ENCODE measurements around the gene MAPK14. TPM values are rescaled to one million over a fixed set of nuclear protein-coding genes. Genes with fewer than 3 reads are reported as not detected.

MAPK14 gene
- total RNA-seq, 1 donor from 2014 or later: 38.4 TPM

- FAIRE-seq (peak; percentile 13), DNase-seq (ENCODE audit: low read depth) (no peak)
- TF ChIP-seq, protein P1, sequence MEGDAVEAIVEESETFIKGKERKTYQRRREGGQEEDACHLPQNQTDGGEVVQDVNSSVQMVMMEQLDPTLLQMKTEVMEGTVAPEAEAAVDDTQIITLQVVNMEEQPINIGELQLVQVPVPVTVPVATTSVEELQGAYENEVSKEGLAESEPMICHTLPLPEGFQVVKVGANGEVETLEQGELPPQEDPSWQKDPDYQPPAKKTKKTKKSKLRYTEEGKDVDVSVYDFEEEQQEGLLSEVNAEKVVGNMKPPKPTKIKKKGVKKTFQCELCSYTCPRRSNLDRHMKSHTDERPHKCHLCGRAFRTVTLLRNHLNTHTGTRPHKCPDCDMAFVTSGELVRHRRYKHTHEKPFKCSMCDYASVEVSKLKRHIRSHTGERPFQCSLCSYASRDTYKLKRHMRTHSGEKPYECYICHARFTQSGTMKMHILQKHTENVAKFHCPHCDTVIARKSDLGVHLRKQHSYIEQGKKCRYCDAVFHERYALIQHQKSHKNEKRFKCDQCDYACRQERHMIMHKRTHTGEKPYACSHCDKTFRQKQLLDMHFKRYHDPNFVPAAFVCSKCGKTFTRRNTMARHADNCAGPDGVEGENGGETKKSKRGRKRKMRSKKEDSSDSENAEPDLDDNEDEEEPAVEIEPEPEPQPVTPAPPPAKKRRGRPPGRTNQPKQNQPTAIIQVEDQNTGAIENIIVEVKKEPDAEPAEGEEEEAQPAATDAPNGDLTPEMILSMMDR (IDR thresholded peaks at IDR 0.05; ENCODE audit: insufficient read depth, low read length, severe bottlenecking): no peak
- H3K36me3 ChIP-seq (ENCODE audit: control insufficient read depth, insufficient read depth, low read length): no peaks in the 10 kb centered on the region
- H3K4me3 ChIP-seq (ENCODE audit: low read depth, low read length): no peak overlapping the region
- H3K27me3 ChIP-seq (ENCODE audit: control insufficient read depth, insufficient read depth, low read length): no peaks in the 10 kb centered on the region
Observed at GRCh38 chr6:36050947-36051710, 23.5 kb downstream of the MAPK14 start.

- Histone ChIP-seq H3K27me3 (ENCODE audit: control insufficient read depth, insufficient read depth, low read length) (no peaks in the 10 kb centered on the region), H3K36me3 (ENCODE audit: control insufficient read depth, insufficient read depth, low read length) (no peaks in the 10 kb centered on the region), H3K4me3 (ENCODE audit: low read depth, low read length) (no peak overlapping the region)
- TF ChIP-seq, protein P1 (IDR thresholded peaks at IDR 0.05; ENCODE audit: insufficient read depth, low read length, severe bottlenecking): no peak
- DNase-seq (ENCODE audit: low read depth): no peak
- no peak for FAIRE-seq
Observed at GRCh38 chr6:36052097-36052496, 24.5 kb downstream of the MAPK14 start.

DNA sequence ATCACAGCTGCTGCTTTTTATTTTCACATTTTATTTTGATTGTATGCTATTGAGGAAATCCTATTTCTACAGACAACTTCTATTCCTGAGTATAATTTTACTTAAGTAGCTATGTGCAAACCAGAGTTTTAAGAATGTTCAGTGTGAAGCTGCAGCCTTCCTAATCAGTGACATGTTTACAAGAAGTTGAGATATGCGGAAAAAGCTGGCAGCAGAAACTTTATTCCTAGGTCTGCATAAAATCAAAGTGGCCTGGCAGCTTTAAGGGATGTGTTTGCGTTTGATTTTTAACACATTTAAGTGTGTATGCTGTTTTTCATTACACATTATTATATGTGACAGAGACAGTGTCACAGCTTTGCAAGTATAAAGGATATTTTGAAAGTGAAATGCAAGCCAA lies 26.3 kb downstream of the MAPK14 start:
- DNase-seq (ENCODE audit: low read depth) (no peak), FAIRE-seq (no peak)
- TF ChIP-seq, protein P1 (IDR thresholded peaks at IDR 0.05; ENCODE audit: insufficient read depth, low read length, severe bottlenecking): no peak
- no peaks in the 10 kb centered on the region for H3K36me3 ChIP-seq (ENCODE audit: control insufficient read depth, insufficient read depth, low read length)
- no peaks in the 10 kb centered on the region for H3K27me3 ChIP-seq (ENCODE audit: control insufficient read depth, insufficient read depth, low read length)
- no peak overlapping the region for H3K4me3 ChIP-seq (ENCODE audit: low read depth, low read length)

DNA sequence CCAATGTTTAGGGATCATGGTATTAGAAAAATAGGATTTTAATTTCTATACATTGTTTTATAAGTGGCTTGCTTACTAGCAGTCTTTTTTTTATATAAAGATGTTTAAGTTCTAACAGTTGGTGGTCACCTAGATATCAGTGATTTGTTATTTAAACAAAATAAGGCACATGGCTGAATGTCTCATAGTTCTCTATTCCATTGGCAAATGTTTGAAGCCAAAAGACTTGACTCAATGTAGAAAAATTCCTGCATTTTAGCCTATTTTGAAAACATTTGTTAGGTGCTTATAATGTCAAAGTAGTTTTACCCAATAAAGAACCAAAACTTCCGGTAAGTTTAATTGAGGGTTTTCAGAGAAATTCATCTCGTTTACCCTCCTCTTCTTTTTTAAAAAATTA lies 26.8 kb downstream of the MAPK14 start:
- peaks cover 2% of the 10 kb centered on the region for H3K36me3 ChIP-seq (ENCODE audit: control insufficient read depth, insufficient read depth, low read length)
- H3K27me3 ChIP-seq (ENCODE audit: control insufficient read depth, insufficient read depth, low read length): no peaks in the 10 kb centered on the region
- FAIRE-seq (no peak), DNase-seq (ENCODE audit: low read depth) (no peak)
- TF ChIP-seq, protein P1 (IDR thresholded peaks at IDR 0.05; ENCODE audit: insufficient read depth, low read length, severe bottlenecking): no peak
- no peak overlapping the region for H3K4me3 ChIP-seq (ENCODE audit: low read depth, low read length)

GRCh38 chr6:36054956-36055355 lies 27.3 kb downstream of the MAPK14 start:
- TF ChIP-seq, protein P1 (IDR thresholded peaks at IDR 0.05; ENCODE audit: insufficient read depth, low read length, severe bottlenecking): no peak
- FAIRE-seq: no peak
- H3K4me3 ChIP-seq (ENCODE audit: low read depth, low read length): no peak overlapping the region
- H3K27me3 ChIP-seq (ENCODE audit: control insufficient read depth, insufficient read depth, low read length): no peaks in the 10 kb centered on the region
- H3K36me3 ChIP-seq (ENCODE audit: control insufficient read depth, insufficient read depth, low read length): peaks cover 2% of the 10 kb centered on the region
- no peak for DNase-seq (ENCODE audit: low read depth)

GRCh38 chr6:36056178-36056577 lies 28.6 kb downstream of the MAPK14 start:
- FAIRE-seq: no peak
- H3K27me3 ChIP-seq (ENCODE audit: control insufficient read depth, insufficient read depth, low read length): no peaks in the 10 kb centered on the region
- TF ChIP-seq, protein P1 (IDR thresholded peaks at IDR 0.05; ENCODE audit: insufficient read depth, low read length, severe bottlenecking): no peak
- no peak for DNase-seq (ENCODE audit: low read depth)
- peaks cover 3% of the 10 kb centered on the region for H3K36me3 ChIP-seq (ENCODE audit: control insufficient read depth, insufficient read depth, low read length)
- H3K4me3 ChIP-seq (ENCODE audit: low read depth, low read length): no peak overlapping the region
